PC-9 (cell line): ENCODE results near the gene DHRS13. TPM values are rescaled to one million over a fixed set of nuclear protein-coding genes. Genes with fewer than 3 reads are reported as not detected.

ENCODE experiments used
- BruUV-seq: library from RNA; stranded (reverse); fragments of 400-500 nt; replicated peaks from 2 replicates; lab custom pipeline; 2021; lab: Mats Ljungman, UMichigan
- CTCF ChIA-PET: fragments of 300-600 bp; sonication (Branson Sonifier 250); formaldehyde crosslinking; loops from one replicate; lab custom pipeline; 2022; ENCODE audit warnings: antibody characterized with exemption; lab: Charles Lee
- POLR2A ChIA-PET: fragments of 300-600 bp; sonication (Branson Sonifier 250); formaldehyde crosslinking; loops from one replicate; lab custom pipeline; 2022; ENCODE audit warnings: antibody characterized with exemption; ENCODE audit not compliant: unreplicated experiment; lab: Charles Lee
- DNase-seq, 2 experiments: peaks; one replicate each; pipeline versions ENCODE4 v3.0.0 to v3.0.0-alpha.2; 2015 to 2022; ENCODE audit warnings: mixed read lengths in 1 of 2
- H2AFZ ChIP-seq: fragments of 200-600 bp; sonication (generic); 2 replicates; pipeline ENCODE4 v1.8.1; 2017; ENCODE audit warnings: antibody characterized with exemption
- H3F3A ChIP-seq: fragments of 200-600 bp; sonication (generic); 2 replicates; pipeline ENCODE4 v1.8.1; 2017; ENCODE audit warnings: antibody characterized with exemption, mild to moderate bottlenecking, low read depth; ENCODE audit not compliant: insufficient read depth
- H3K27ac ChIP-seq: fragments of 200-600 bp; sonication (generic); 2 replicates; pipeline ENCODE4 v1.6.1; 2016; ENCODE audit warnings: mixed run types
- H3K27me3 ChIP-seq: fragments of 200-600 bp; sonication (generic); 2 replicates; pipeline ENCODE4 v1.6.1; 2016; ENCODE audit warnings: low read depth, mixed run types; ENCODE audit not compliant: insufficient read depth
- H3K36me3 ChIP-seq: fragments of 200-600 bp; sonication (generic); 2 replicates; pipeline ENCODE4 v1.6.1; 2016; ENCODE audit warnings: low read depth, mixed run types
- H3K4me1 ChIP-seq: fragments of 200-600 bp; sonication (generic); replicated peaks from 2 replicates; pipeline ENCODE4 v1.6.1; 2016; ENCODE audit warnings: mixed run types; ENCODE audit not compliant: insufficient read depth
- H3K4me2 ChIP-seq: fragments of 200-600 bp; sonication (generic); 2 replicates; pipeline ENCODE4 v1.6.1; 2017; ENCODE audit warnings: mixed run types
- H3K4me3 ChIP-seq: fragments of 200-600 bp; sonication (generic); 2 replicates; pipeline ENCODE4 v1.6.1; 2016; ENCODE audit warnings: mixed run types
- H3K79me2 ChIP-seq: fragments of 200-600 bp; sonication (generic); 2 replicates; pipeline ENCODE4 v1.6.1; 2017; ENCODE audit warnings: low read depth, mixed run types
- H3K9me2 ChIP-seq: fragments of 200-600 bp; sonication (generic); 2 replicates; pipeline ENCODE4 v1.8.1; 2017; ENCODE audit warnings: mild to moderate bottlenecking; ENCODE audit not compliant: insufficient read depth
- H3K9me3 ChIP-seq: fragments of 200-600 bp; sonication (generic); 2 replicates; pipeline ENCODE4 v1.8.1; 2016; ENCODE audit warnings: low read depth; ENCODE audit not compliant: insufficient read depth
- H4K20me1 ChIP-seq: fragments of 200-600 bp; sonication (generic); 2 replicates; pipeline ENCODE4 v1.8.1; 2017; ENCODE audit not compliant: insufficient read depth
- EZH2 ChIP-seq: fragments of 200-600 bp; sonication (generic); IDR thresholded peaks from 2 replicates; pipeline ENCODE4 v1.8.0; 2017; ENCODE audit warnings: antibody characterized with exemption, low read depth
- intact Hi-C: fragments of 100-400 bp; cut with micrococcal nuclease; formaldehyde crosslinking; loops from one replicate; pipeline ENCODE4 v1.10.0; 2022; ENCODE audit not compliant: unreplicated experiment
- total RNA-seq: library from RNA; stranded (reverse); gene quantifications from 2 replicates; pipeline ENCODE4 v1.2.3, GENCODE V29; 2021
- TF ChIP-seq, protein P1 (sequence below): fragments of 200-600 bp; sonication (generic); conservative IDR thresholded peaks from 2 replicates; pipeline ENCODE4 v1.6.1; 2017; ENCODE audit warnings: mixed run types, antibody characterized with exemption, mild to moderate bottlenecking, moderate library complexity

Gene DHRS13
- total RNA-seq, 1 experiment from 2014 or later: 15.8 TPM

- no peaks in the 10 kb centered on the region for H3K27me3 ChIP-seq
- no peak for TF ChIP-seq EZH2
- TF ChIP-seq, protein P1, sequence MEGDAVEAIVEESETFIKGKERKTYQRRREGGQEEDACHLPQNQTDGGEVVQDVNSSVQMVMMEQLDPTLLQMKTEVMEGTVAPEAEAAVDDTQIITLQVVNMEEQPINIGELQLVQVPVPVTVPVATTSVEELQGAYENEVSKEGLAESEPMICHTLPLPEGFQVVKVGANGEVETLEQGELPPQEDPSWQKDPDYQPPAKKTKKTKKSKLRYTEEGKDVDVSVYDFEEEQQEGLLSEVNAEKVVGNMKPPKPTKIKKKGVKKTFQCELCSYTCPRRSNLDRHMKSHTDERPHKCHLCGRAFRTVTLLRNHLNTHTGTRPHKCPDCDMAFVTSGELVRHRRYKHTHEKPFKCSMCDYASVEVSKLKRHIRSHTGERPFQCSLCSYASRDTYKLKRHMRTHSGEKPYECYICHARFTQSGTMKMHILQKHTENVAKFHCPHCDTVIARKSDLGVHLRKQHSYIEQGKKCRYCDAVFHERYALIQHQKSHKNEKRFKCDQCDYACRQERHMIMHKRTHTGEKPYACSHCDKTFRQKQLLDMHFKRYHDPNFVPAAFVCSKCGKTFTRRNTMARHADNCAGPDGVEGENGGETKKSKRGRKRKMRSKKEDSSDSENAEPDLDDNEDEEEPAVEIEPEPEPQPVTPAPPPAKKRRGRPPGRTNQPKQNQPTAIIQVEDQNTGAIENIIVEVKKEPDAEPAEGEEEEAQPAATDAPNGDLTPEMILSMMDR: no peak
- H3K27ac ChIP-seq: no peak overlapping the region
- no peaks in the 10 kb centered on the region for H3K9me2 ChIP-seq
- H4K20me1 ChIP-seq: peaks cover 10% of the 10 kb centered on the region; the same call in 1 of the 2 replicates
- no TSS peak for BruUV-seq
- ChIA-PET CTCF (no interaction called here), POLR2A (no interaction called here)
- H2AFZ ChIP-seq: no peak overlapping the region
- 0 out of 2 replicates have a peak, but pooled peaks cover 4% of the 10 kb centered on the region for H3K9me3 ChIP-seq
- H3F3A ChIP-seq: peaks cover 48% of the 10 kb centered on the region
- no peak for DNase-seq
- peaks cover 38% of the 10 kb centered on the region for H3K4me1 ChIP-seq
- peaks cover 25% of the 10 kb centered on the region for H3K36me3 ChIP-seq
- H3K4me2 ChIP-seq: no peak overlapping the region
- H3K79me2 ChIP-seq: peaks cover 86% of the 10 kb centered on the region
- no peak overlapping the region for H3K4me3 ChIP-seq
- intact Hi-C loops: no loop called here
Measured at GRCh38 chr17:28929787-28930186, 26.9 kb upstream of the DHRS13 start.

DNA sequence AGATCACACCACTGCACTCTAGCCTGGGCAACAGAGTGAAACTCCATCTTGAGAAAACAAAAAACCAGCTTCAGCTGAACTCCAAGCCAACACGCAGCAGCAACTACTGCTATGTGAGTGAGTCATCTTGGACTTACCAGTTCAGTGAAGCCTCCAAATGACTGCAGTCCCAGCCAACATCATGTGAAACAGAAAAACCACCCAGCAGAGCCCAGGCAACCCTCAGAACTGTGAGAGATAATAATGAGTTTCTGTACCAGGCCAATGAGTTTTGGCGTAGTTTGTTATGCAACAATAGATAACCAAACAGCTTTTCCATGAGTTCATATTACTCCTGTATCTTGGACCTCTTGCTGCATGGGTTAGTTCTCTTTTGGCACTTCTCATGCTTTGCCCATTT lies 25.2 kb upstream of the DHRS13 start:
- intact Hi-C loops: no loop called here
- POLR2A ChIA-PET: no interaction called here

GRCh38 chr17:28926786-28927185 lies 23.9 kb upstream of the DHRS13 start:
- Histone ChIP-seq H3K36me3 (peaks cover 48% of the 10 kb centered on the region), H3K79me2 (peaks cover 85% of the 10 kb centered on the region), H3F3A (peaks cover 58% of the 10 kb centered on the region), H3K27me3 (no peaks in the 10 kb centered on the region), H3K27ac (peak overlapping the region; percentile 78), H3K4me2 (peak overlapping the region; percentile 65), H3K4me1 (peaks cover 50% of the 10 kb centered on the region), H3K9me3 (0 out of 2 replicates have a peak, but pooled peaks cover 4% of the 10 kb centered on the region), H3K4me3 (no peak overlapping the region), H2AFZ (no peak overlapping the region), H3K9me2 (no peaks in the 10 kb centered on the region), H4K20me1 (peaks cover 5% of the 10 kb centered on the region)
- no peak for DNase-seq
- ChIA-PET POLR2A (no interaction called here), CTCF (no interaction called here)
- intact Hi-C loops: no loop called here
- no TSS peak for BruUV-seq
- no peak for TF ChIP-seq EZH2
- TF ChIP-seq, protein P1: no peak

More for the DNA sequence above, 25.2 kb upstream of the DHRS13 start:
- Histone ChIP-seq H3K9me3 (0 out of 2 replicates have a peak, but pooled peaks cover 4% of the 10 kb centered on the region), H3K4me3 (no peak overlapping the region), H3K27ac (peak overlapping the region; percentile 78), H3K27me3 (no peaks in the 10 kb centered on the region), H3K4me2 (no peak overlapping the region), H3K79me2 (peaks cover 85% of the 10 kb centered on the region), H3K36me3 (peaks cover 39% of the 10 kb centered on the region), H3F3A (peaks cover 58% of the 10 kb centered on the region), H3K9me2 (no peaks in the 10 kb centered on the region), H4K20me1 (peaks cover 4% of the 10 kb centered on the region; the same call in 1 of the 2 replicates), H2AFZ (no peak overlapping the region), H3K4me1 (peaks cover 50% of the 10 kb centered on the region)
- TF ChIP-seq EZH2: no peak
- TF ChIP-seq, protein P1: no peak
- CTCF ChIA-PET: interaction anchor here (0.6 kb wide), 1 partner anchor 145 kb away, joined by 3 read pairs; no protein-coding TSS in a partner anchor
- no peak for DNase-seq
- no TSS peak for BruUV-seq
